H9 (cell line): ENCODE data around the gene TCF4. TPM values are rescaled to one million over a fixed set of nuclear protein-coding genes. Genes with fewer than 3 reads are reported as not detected.

Experiments
- DNase-seq: peaks from one replicate; pipeline ENCODE4 v3.0.0-alpha.2; 2017
- H2AFZ ChIP-seq: one replicate; pipeline ENCODE4 v1.6.1; 2013; ENCODE audit warnings: mild to moderate bottlenecking, low read length, control low read depth, moderate library complexity
- H2AK5ac ChIP-seq: 2 replicates; pipeline ENCODE4 v1.6.1; 2013; ENCODE audit warnings: low read length, control low read depth, mixed read lengths; ENCODE audit not compliant: insufficient read length
- H2BK120ac ChIP-seq: one replicate; pipeline ENCODE4 v1.6.1; 2013; ENCODE audit warnings: low read depth, mild to moderate bottlenecking, low read length, control low read depth, inconsistent platforms; ENCODE audit not compliant: poor library complexity, severe bottlenecking
- H2BK12ac ChIP-seq: 2 replicates; pipeline ENCODE4 v1.6.1; 2013; ENCODE audit warnings: low read length, control low read depth, mixed read lengths, low read depth; ENCODE audit not compliant: insufficient read length
- H2BK15ac ChIP-seq: 2 replicates; pipeline ENCODE4 v1.6.1; 2013; ENCODE audit warnings: low read depth, low read length, control low read depth
- H2BK20ac ChIP-seq: one replicate; pipeline ENCODE4 v1.6.1; 2013; ENCODE audit warnings: low read depth, mild to moderate bottlenecking, low read length, control low read depth, inconsistent platforms; ENCODE audit not compliant: poor library complexity, severe bottlenecking
- H2BK5ac ChIP-seq: 2 replicates; pipeline ENCODE4 v1.6.1; 2013; ENCODE audit warnings: low read length, control low read depth, mixed read lengths; ENCODE audit not compliant: insufficient read length
- H3K14ac ChIP-seq: 2 replicates; pipeline ENCODE4 v1.6.1; 2013; ENCODE audit warnings: low read length, control low read depth; ENCODE audit not compliant: insufficient read depth
- H3K18ac ChIP-seq: 2 replicates; pipeline ENCODE4 v1.6.1; 2013; ENCODE audit warnings: low read depth, mild to moderate bottlenecking, mixed read lengths, low read length, control low read depth; ENCODE audit not compliant: insufficient read length
- H3K23ac ChIP-seq: 2 replicates; pipeline ENCODE4 v1.6.1; 2013; ENCODE audit warnings: low read length, control low read depth, mixed read lengths, low read depth; ENCODE audit not compliant: insufficient read length
- H3K23me2 ChIP-seq: 2 replicates; pipeline ENCODE4 v1.6.1; 2013; ENCODE audit warnings: low read depth, mild to moderate bottlenecking, mixed read lengths, low read length, control low read depth; ENCODE audit not compliant: insufficient read length, poor library complexity, severe bottlenecking
- H3K27ac ChIP-seq: 2 replicates; pipeline ENCODE4 v1.5.1; 2013; ENCODE audit warnings: low read length, control low read depth, mixed read lengths, low read depth; ENCODE audit not compliant: insufficient read length
- H3K27me3 ChIP-seq: 2 replicates; pipeline ENCODE4 v1.6.1; 2013; ENCODE audit warnings: low read length, control low read depth, inconsistent platforms; ENCODE audit not compliant: insufficient read depth
- H3K4ac ChIP-seq: 2 replicates; pipeline ENCODE4 v1.6.1; 2013; ENCODE audit warnings: low read depth, mild to moderate bottlenecking, control low read depth, inconsistent platforms, low read length, moderate library complexity
- H3K4me1 ChIP-seq: 2 replicates; pipeline ENCODE4 v1.6.1; 2013; ENCODE audit warnings: low read length, control low read depth, inconsistent platforms; ENCODE audit not compliant: insufficient read depth
- H3K4me2 ChIP-seq: 2 replicates; pipeline ENCODE4 v1.6.1; 2013; ENCODE audit warnings: low read length, control low read depth, mixed read lengths; ENCODE audit not compliant: insufficient read length, insufficient read depth
- H3K56ac ChIP-seq: 2 replicates; pipeline ENCODE4 v1.6.1; 2013; ENCODE audit warnings: low read depth, mild to moderate bottlenecking, mixed read lengths, low read length, control low read depth; ENCODE audit not compliant: insufficient read length
- H3K79me1 ChIP-seq: 2 replicates; pipeline ENCODE4 v1.6.1; 2013; ENCODE audit warnings: low read depth, mild to moderate bottlenecking, moderate library complexity, low read length, control low read depth, inconsistent platforms; ENCODE audit not compliant: insufficient read depth, poor library complexity, severe bottlenecking
- H3K79me2 ChIP-seq: 2 replicates; pipeline ENCODE4 v1.6.1; 2013; ENCODE audit warnings: low read length, control low read depth, inconsistent platforms; ENCODE audit not compliant: insufficient read depth
- H3K9ac ChIP-seq: 2 replicates; pipeline ENCODE4 v1.6.1; 2013; ENCODE audit warnings: low read length, control low read depth, mixed read lengths; ENCODE audit not compliant: insufficient read length; ENCODE audit errors: extremely low read depth
- H3K9me3 ChIP-seq: one replicate; pipeline ENCODE4 v1.6.1; 2013; ENCODE audit warnings: low read depth, low read length, inconsistent platforms; ENCODE audit not compliant: control insufficient read depth
- H3T11ph ChIP-seq: one replicate; pipeline ENCODE4 v1.6.1; 2013; ENCODE audit warnings: mild to moderate bottlenecking, low read length, control low read depth, inconsistent platforms
- H4K20me1 ChIP-seq: one replicate; pipeline ENCODE4 v1.6.1; 2013; ENCODE audit not compliant: control insufficient read depth, insufficient read length, insufficient read depth
- H4K5ac ChIP-seq: 2 replicates; pipeline ENCODE4 v1.6.1; 2013; ENCODE audit warnings: low read depth, mild to moderate bottlenecking, mixed read lengths, low read length, control low read depth; ENCODE audit not compliant: insufficient read length
- H4K8ac ChIP-seq: replicated peaks from 2 replicates; pipeline ENCODE4 v1.6.1; 2013; ENCODE audit warnings: low read length, control low read depth, mixed read lengths, low read depth; ENCODE audit not compliant: insufficient read length
- H4K91ac ChIP-seq: 2 replicates; pipeline ENCODE4 v1.6.1; 2013; ENCODE audit warnings: low read depth, mild to moderate bottlenecking, moderate library complexity, mixed read lengths, low read length, control low read depth; ENCODE audit not compliant: insufficient read length
- H3K27ac Mint-ChIP-seq, 3 experiments: 2 replicates in 2 of 3; 3 replicates in 1 of 3; pipeline ENCODE4 v1.8.0; 2020 to 2021; ENCODE audit warnings: mixed read lengths in 3 of 3, mild to moderate bottlenecking in 1 of 3, moderate library complexity in 1 of 3
- H3K27me3 Mint-ChIP-seq: 2 replicates; pipeline ENCODE4 v1.8.0; 2021; ENCODE audit warnings: low read depth, mild to moderate bottlenecking, moderate library complexity, mixed read lengths
- H3K36me3 Mint-ChIP-seq, 3 experiments: 2 replicates in 2 of 3; 3 replicates in 1 of 3; pipeline ENCODE4 v1.8.0; 2020 to 2021; ENCODE audit warnings: low read depth in 3 of 3, mixed read lengths in 3 of 3; ENCODE audit not compliant: insufficient read depth in 1 of 3
- H3K4me1 Mint-ChIP-seq, 2 experiments: 2 replicates each; pipeline ENCODE4 v1.8.0; 2020; ENCODE audit warnings: mixed read lengths in 2 of 2
- H3K4me3 Mint-ChIP-seq, 2 experiments: 2 replicates in 1 of 2; 3 replicates in 1 of 2; pipeline ENCODE4 v1.8.0; 2020 to 2021; ENCODE audit warnings: mild to moderate bottlenecking in 2 of 2, mixed read lengths in 2 of 2, moderate library complexity in 1 of 2
- H3K9me3 Mint-ChIP-seq, 2 experiments: 2 replicates in 1 of 2; 3 replicates in 1 of 2; pipeline ENCODE4 v1.8.0; 2020; ENCODE audit warnings: mild to moderate bottlenecking in 2 of 2, mixed read lengths in 2 of 2, moderate library complexity in 1 of 2
- WGBS: extraction: QIAGEN DNeasy Blood & Tissue Kit; methylation state at CpG from one replicate; pipeline ENCODE4 v1.1.7; 2013; ENCODE audit warnings: missing lambda C conversion rate, low lambda C conversion rate, mixed read lengths; ENCODE audit not compliant: insufficient read length; ENCODE audit errors: extremely low coverage; 5-methylcytosine and 5-hydroxymethylcytosine counted together
- total RNA-seq: library from RNA; stranded (reverse); gene quantifications from 2 replicates; pipeline ENCODE4 v1.2.1, GENCODE V29; 2021
- TF ChIP-seq, protein P1 (sequence below): fragments of 200-600 bp; sonication (generic); conservative IDR thresholded peaks from 3 replicates; pipeline ENCODE4 v1.8.0; 2021; ENCODE audit warnings: antibody characterized with exemption, mild to moderate bottlenecking

The TCF4 gene
- total RNA-seq, 1 experiment from 2014 or later: 99.4 TPM

DNA sequence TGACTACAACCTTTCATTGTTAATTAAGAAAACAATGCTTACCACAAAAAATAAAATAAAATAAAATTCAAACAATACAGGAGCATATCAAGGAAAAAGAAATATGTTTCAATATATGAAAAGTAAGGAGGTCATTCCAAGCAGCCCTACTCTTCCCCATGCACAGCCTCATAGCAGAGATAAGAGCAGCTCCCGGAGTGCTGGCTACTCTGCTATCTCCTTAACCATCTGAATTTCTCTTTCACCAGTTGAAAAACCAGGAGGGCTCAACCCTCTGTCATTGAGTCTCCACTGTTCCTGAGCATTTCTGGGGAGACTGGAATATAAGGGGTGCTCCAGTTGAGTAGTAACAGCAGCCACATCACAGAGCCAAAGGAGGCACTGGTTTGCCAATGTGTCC lies 201.4 kb downstream of the TCF4 start:
- Histone ChIP-seq H2BK120ac (no peak overlapping the region), H3K27ac (no peak overlapping the region)
- H3K27ac Mint-ChIP-seq: peak overlapping the region in 1 of 3 experiments; percentile 78; a peak in 2 of 7 replicates

More for the DNA sequence above, 201.4 kb downstream of the TCF4 start:
- no peak overlapping the region for H3K18ac ChIP-seq
- H3K23me2 ChIP-seq: no peaks in the 10 kb centered on the region
- no peak overlapping the region for H3K9ac ChIP-seq
- no peak overlapping the region for H3K56ac ChIP-seq
- H3K4me1 Mint-ChIP-seq: peaks cover 18 to 24% of the 10 kb centered on the region in 2 experiments
- H3K4ac ChIP-seq: no peak overlapping the region
- H3K79me1 ChIP-seq: peaks cover 6% of the 10 kb centered on the region
- H4K8ac ChIP-seq: no peak overlapping the region
- TF ChIP-seq, protein P1, sequence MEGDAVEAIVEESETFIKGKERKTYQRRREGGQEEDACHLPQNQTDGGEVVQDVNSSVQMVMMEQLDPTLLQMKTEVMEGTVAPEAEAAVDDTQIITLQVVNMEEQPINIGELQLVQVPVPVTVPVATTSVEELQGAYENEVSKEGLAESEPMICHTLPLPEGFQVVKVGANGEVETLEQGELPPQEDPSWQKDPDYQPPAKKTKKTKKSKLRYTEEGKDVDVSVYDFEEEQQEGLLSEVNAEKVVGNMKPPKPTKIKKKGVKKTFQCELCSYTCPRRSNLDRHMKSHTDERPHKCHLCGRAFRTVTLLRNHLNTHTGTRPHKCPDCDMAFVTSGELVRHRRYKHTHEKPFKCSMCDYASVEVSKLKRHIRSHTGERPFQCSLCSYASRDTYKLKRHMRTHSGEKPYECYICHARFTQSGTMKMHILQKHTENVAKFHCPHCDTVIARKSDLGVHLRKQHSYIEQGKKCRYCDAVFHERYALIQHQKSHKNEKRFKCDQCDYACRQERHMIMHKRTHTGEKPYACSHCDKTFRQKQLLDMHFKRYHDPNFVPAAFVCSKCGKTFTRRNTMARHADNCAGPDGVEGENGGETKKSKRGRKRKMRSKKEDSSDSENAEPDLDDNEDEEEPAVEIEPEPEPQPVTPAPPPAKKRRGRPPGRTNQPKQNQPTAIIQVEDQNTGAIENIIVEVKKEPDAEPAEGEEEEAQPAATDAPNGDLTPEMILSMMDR: no peak
- H3K4me3 Mint-ChIP-seq: no peak overlapping the region
- no peak overlapping the region for H4K5ac ChIP-seq
- H3K27me3 Mint-ChIP-seq: no peaks in the 10 kb centered on the region
- no peak overlapping the region for H2BK20ac ChIP-seq
- no peak overlapping the region for H3K23ac ChIP-seq
- no peaks in the 10 kb centered on the region for H3K9me3 ChIP-seq
- peaks cover 6% of the 10 kb centered on the region for H3K79me2 ChIP-seq
- H4K20me1 ChIP-seq: no peaks in the 10 kb centered on the region
- H2AK5ac ChIP-seq: no peak overlapping the region
- H2BK12ac ChIP-seq: no peak overlapping the region
- H2BK15ac ChIP-seq: no peak overlapping the region
- H3K4me2 ChIP-seq: no peak overlapping the region
- peaks cover 17 to 18% of the 10 kb centered on the region in 2 experiments for H3K9me3 Mint-ChIP-seq
- H3K14ac ChIP-seq: no peak overlapping the region
- no peak overlapping the region for H3T11ph ChIP-seq
- DNase-seq: no peak
- no peaks in the 10 kb centered on the region for H3K27me3 ChIP-seq
- no peak overlapping the region for H2BK5ac ChIP-seq
- WGBS: no CpG with 5 or more reads among the region's 1 CpG
- H2AFZ ChIP-seq: no peak overlapping the region
- peaks cover 24 to 34% (median 26%) of the 10 kb centered on the region in 3 experiments for H3K36me3 Mint-ChIP-seq
- H3K4me1 ChIP-seq: no peaks in the 10 kb centered on the region
- no peak overlapping the region for H4K91ac ChIP-seq
